Tibial nerve (tissue), 4 donors: Measurements from ENCODE around the gene BRCA2.

Source experiments
- EP300 ChIP-seq, 2 donors: sonication (generic); formaldehyde crosslinking; IDR thresholded peaks; one replicate each; pipeline ENCODE4 v1.6.1; 2017; ENCODE audit warnings: antibody characterized with exemption in 2 of 2, mild to moderate bottlenecking in 1 of 2
- POLR2A ChIP-seq, 2 donors: fragments of 450-650 bp; IDR thresholded peaks; one replicate each; pipeline ENCODE4 v1.6.1; 2017; ENCODE audit warnings: antibody characterized with exemption in 2 of 2, mild to moderate bottlenecking in 2 of 2, moderate library complexity in 2 of 2
- TF ChIP-seq, protein P1 (sequence below), 5 experiments: fragments of 200-600 bp in 3 of 5; fragments of 450-650 bp in 2 of 5; sonication (generic) in 3 of 5; IDR thresholded peaks; one replicate each; pipeline ENCODE4 v1.5.1; 2016 to 2019; ENCODE audit warnings: antibody characterized with exemption in 5 of 5, mild to moderate bottlenecking in 3 of 5, moderate library complexity in 2 of 5

DNA sequence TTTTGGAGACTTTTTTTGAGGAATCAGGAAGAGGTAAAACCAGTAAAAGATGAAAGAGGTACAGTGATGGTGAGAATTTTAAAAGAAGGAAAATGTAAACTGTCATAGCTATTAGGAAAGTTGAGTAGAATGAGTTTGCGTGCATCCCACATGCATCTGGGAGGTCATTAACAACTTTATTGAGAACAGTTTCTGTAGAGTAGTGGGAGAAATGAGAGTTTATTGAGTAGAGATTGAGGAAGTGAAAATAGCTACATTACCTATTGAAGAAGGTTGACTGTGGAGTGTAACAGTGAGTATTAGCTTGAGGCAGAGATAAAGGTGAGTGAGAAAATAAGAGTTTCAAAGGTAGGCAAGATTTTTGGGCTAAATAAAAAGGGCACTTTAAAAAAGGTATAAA lies 38.7 kb downstream of the BRCA2 start:
- TF ChIP-seq, protein P1, sequence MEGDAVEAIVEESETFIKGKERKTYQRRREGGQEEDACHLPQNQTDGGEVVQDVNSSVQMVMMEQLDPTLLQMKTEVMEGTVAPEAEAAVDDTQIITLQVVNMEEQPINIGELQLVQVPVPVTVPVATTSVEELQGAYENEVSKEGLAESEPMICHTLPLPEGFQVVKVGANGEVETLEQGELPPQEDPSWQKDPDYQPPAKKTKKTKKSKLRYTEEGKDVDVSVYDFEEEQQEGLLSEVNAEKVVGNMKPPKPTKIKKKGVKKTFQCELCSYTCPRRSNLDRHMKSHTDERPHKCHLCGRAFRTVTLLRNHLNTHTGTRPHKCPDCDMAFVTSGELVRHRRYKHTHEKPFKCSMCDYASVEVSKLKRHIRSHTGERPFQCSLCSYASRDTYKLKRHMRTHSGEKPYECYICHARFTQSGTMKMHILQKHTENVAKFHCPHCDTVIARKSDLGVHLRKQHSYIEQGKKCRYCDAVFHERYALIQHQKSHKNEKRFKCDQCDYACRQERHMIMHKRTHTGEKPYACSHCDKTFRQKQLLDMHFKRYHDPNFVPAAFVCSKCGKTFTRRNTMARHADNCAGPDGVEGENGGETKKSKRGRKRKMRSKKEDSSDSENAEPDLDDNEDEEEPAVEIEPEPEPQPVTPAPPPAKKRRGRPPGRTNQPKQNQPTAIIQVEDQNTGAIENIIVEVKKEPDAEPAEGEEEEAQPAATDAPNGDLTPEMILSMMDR (IDR thresholded peaks at IDR 0.05) = no peak
- TF ChIP-seq POLR2A (IDR thresholded peaks at IDR 0.05) = no peak
- no peak for TF ChIP-seq EP300 (IDR thresholded peaks at IDR 0.05)
